ENCODE data around the gene ADH1C. TPM values are rescaled to one million over a fixed set of nuclear protein-coding genes. Genes with fewer than 3 reads are reported as not detected.

ADH1C gene
- 100 to 1,000 TPM in 1 of 4 donors, 10 to 100 TPM in 3; 62.7 to 129 (median 87.7) TPM for total RNA-seq

DNA sequence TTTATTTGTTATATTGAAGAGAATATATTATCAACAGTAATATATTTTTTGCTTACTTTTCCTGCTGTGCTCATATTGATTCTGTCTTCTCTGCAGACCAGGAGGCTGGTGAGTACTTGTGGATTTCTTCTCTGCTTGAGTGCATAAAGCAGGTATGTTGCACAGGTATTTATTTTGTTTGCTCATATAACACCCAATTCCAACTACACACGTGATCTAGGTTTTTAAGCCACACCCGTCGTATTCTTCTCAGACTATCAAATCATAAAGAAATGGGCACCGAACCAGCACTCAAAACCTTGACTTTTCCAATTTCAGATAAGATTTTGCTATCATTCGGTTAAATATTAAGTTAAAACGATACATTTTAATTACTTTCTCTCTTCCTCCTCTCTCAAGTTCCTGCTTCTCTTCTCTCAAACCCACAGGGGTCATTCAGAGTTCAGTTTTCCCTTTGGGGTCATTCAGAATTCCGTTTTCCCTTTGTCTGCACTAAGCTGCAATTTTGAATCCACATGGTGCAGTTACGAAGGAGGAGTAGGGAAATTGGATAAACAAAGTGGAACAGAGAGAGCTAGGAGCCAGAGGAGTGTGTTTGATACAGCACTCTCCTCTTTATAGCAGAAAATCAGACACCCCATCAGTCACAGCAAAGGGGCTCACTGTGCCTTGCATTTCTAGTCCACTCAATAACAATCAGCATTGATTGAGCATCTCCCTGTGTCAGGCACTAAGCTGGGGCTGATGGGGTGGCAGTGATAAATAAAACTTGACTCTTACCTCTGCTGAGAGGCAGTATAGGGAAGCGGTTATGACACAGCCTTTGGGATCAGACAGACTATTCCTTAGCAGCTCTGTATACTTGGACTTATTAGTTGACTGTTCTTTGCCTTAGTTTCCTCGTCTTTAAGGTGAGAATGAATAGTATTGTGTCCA lies at the start of gene ADH1C:
ADH1C (minus strand) TSS at position 145 of the 936 bp plus-strand sequence; CDS start at position 74, 71 bp downstream.
- no peaks in the 10 kb centered on the region for H3K4me1 ChIP-seq
- H3K9me3 ChIP-seq: no peaks in the 10 kb centered on the region
- no peak for DNase-seq
- H3K27me3 ChIP-seq: no peaks in the 10 kb centered on the region
- H3K27ac ChIP-seq: peak within 1 kb of the TSS in 2 of 4 donors; percentile 27 to 36
- TF ChIP-seq, protein P1, sequence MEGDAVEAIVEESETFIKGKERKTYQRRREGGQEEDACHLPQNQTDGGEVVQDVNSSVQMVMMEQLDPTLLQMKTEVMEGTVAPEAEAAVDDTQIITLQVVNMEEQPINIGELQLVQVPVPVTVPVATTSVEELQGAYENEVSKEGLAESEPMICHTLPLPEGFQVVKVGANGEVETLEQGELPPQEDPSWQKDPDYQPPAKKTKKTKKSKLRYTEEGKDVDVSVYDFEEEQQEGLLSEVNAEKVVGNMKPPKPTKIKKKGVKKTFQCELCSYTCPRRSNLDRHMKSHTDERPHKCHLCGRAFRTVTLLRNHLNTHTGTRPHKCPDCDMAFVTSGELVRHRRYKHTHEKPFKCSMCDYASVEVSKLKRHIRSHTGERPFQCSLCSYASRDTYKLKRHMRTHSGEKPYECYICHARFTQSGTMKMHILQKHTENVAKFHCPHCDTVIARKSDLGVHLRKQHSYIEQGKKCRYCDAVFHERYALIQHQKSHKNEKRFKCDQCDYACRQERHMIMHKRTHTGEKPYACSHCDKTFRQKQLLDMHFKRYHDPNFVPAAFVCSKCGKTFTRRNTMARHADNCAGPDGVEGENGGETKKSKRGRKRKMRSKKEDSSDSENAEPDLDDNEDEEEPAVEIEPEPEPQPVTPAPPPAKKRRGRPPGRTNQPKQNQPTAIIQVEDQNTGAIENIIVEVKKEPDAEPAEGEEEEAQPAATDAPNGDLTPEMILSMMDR (IDR thresholded peaks at IDR 0.05): no peak
- peak in 1 of 2 donors; percentile 14 for TF ChIP-seq POLR2A (IDR thresholded peaks at IDR 0.05)
- H3K4me3 ChIP-seq: peak within 1 kb of the TSS in 3 of 4 donors; percentile 10 to 36 (median 29)
- no peaks in the 10 kb centered on the region for H3K36me3 ChIP-seq

DNA sequence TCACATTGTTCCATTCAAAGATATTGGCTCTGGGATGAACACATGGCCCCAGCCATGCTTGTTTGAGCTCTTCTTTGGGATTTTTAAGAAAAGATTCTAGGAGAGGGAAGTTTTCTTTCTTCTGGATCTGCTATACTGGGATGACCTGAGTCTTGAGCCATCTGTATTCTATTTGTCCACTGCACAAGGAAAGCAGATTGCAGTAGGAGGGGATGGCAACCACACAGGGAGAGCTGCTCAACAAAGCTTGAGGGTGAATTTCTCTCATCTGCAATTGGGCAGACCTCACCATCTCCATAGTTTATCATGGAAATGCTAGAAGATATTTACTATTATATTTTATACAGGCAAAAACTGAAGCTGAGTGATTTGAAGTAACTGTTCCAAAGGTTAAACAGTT lies 48.3 kb upstream of the ADH1C start:
- no peak for DNase-seq
- H3K27me3 ChIP-seq: no peaks in the 10 kb centered on the region
- no peak overlapping the region for H3K4me3 ChIP-seq
- no peak for TF ChIP-seq POLR2A (IDR thresholded peaks at IDR 0.05)
- TF ChIP-seq, protein P1 (IDR thresholded peaks at IDR 0.05): no peak
- H3K9me3 ChIP-seq: no peaks in the 10 kb centered on the region
- H3K27ac ChIP-seq: no peak overlapping the region
- no peaks in the 10 kb centered on the region for H3K36me3 ChIP-seq
- H3K4me1 ChIP-seq: peaks cover 0 to 22% (median 0%) of the 10 kb centered on the region in 4 donors

DNA sequence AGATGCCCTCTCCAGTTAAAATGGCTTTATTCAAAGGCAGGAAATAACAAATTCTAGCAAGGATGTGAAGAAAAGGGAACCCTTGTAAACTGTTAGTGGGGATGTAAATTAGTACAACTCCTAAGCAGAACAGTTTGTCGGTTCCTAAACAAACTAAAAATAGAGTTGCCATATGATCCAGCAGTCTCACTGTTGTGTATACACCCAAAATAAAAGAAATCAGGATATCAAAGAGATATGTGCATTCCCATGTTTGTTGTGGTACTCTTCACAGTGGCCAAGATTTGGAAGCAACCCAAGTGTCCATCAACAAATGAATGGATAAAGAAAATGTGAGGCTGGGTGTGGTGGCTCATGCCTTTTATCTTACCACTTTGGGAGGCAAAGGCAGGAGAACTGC lies 46.5 kb upstream of the ADH1C start:
- no peak overlapping the region for H3K4me3 ChIP-seq
- no peaks in the 10 kb centered on the region for H3K27me3 ChIP-seq
- H3K4me1 ChIP-seq: peaks cover 0 to 21% (median 0%) of the 10 kb centered on the region in 4 donors
- no peak for DNase-seq
- TF ChIP-seq, protein P1 (IDR thresholded peaks at IDR 0.05): no peak
- TF ChIP-seq POLR2A (IDR thresholded peaks at IDR 0.05): no peak
- no peaks in the 10 kb centered on the region for H3K9me3 ChIP-seq
- no peaks in the 10 kb centered on the region for H3K36me3 ChIP-seq
- H3K27ac ChIP-seq: no peak overlapping the region

DNA sequence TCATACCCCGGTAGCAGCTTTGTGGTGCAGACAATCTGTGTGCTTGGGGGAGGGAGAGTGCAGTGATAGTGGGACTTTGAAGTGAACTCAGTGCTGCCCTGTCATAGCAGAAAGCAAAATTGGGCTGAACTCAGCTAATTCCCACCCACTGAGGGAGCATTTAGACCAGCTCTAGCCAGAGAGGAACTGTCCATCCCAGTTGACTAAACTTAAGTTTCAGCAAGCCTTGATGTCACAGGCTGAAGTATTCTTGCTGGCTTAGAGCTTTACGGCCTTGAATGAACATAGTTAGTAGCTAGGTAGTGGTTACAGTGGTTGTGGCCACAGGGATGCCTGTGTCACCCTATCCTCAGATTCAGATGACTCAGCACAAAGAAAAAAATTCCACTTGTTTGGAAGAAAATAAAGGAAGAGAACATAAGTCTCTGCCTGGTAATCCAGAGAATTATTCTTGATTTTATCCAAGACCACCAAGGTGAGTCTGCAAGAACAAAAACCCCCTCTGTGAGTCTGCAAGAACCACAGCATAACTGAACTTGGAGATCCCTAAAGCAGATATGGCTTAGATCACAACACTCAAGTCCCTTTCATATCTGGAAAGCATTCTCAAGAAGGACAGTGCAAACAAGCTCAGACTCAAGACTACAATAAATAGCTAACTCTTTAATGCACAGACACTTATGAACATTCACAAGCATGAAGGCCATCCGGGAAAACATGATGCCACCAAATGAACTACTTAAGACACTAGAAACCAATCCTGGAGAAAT lies 43.2 kb upstream of the ADH1C start:
- Histone ChIP-seq H3K27ac (peak overlapping the region in 2 of 4 donors; percentile 2 to 51), H3K36me3 (no peaks in the 10 kb centered on the region), H3K9me3 (no peaks in the 10 kb centered on the region), H3K27me3 (no peaks in the 10 kb centered on the region), H3K4me1 (peaks cover 0 to 11% (median 0%) of the 10 kb centered on the region in 4 donors), H3K4me3 (no peak overlapping the region)
- TF ChIP-seq, protein P1 (IDR thresholded peaks at IDR 0.05): no peak
- no peak for TF ChIP-seq POLR2A (IDR thresholded peaks at IDR 0.05)
- no peak for DNase-seq

DNA sequence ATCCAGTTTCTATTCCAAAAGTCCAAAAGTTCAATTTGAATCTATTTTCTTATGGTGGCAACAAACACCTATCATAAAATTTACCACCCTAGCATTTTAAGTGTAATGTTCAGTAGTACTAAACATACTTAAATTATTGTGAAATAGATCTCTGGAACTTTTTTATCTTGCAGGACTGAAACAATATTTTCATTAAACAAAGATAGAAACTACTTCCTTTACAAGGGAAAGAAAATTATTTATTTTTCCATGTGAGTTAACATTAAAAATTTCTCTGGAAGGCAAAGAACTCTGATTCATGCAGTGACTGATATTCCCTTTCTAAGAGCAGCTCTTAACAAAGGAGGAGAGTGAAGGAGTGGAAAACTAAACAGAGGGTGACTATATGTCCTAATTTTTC lies 42.4 kb upstream of the ADH1C start:
- Histone ChIP-seq H3K27ac (peak overlapping the region in 2 of 4 donors; percentile 2 to 51), H3K27me3 (no peaks in the 10 kb centered on the region), H3K4me3 (no peak overlapping the region), H3K36me3 (no peaks in the 10 kb centered on the region), H3K9me3 (no peaks in the 10 kb centered on the region), H3K4me1 (peaks cover 0 to 11% (median 0%) of the 10 kb centered on the region in 4 donors)
- no peak for TF ChIP-seq POLR2A (IDR thresholded peaks at IDR 0.05)
- TF ChIP-seq, protein P1 (IDR thresholded peaks at IDR 0.05): no peak
- no peak for DNase-seq
